Effector CD8-positive, alpha-beta T cell (primary cell): ENCODE measurements around the gene CFHR5.
"Not testable (repeated sequence)": the region's sequence is repeated elsewhere in the genome, so short reads cannot be mapped to it uniquely, and the experiment has no call there.

ENCODE experiments used
- DNase-seq: peaks from one replicate; lab custom pipeline; 2025; lab: John Stamatoyannopoulos, UW
- total RNA-seq, 4 experiments: gene quantifications; one replicate each; lab custom pipeline; 2026; lab: John Stamatoyannopoulos, UW

Gene CFHR5
- 0 to 0.09 (median 0) reads per million in 4 experiments for total RNA-seq

GRCh38 chr1:196977278-196977677, at the start of gene CFHR5:
Gene CFHR5 (plus strand): TSS chr1:196977556. CDS start chr1:196977665, 109 bp downstream.
- no peak for DNase-seq

DNA sequence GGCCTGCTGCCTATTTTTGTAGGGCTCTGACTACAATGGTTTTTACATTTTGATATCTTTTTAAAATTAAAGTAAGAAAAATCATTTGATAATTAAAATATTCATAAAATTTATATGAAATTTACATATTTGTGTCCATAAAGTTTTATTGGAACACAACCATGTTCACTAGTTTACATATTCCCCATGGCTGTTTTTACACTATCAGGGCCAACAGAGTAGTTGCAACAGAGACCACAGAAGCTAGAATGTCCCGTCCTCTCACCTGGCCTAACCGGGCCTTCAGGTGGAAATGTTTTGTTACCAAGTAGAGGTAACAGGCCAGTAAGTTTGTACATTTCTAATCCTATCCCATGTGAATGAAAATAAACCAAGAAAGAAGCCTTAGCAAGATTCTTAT, 44.5 kb upstream of the CFHR5 start:
- DNase-seq, result not testable (repeated sequence)

DNA sequence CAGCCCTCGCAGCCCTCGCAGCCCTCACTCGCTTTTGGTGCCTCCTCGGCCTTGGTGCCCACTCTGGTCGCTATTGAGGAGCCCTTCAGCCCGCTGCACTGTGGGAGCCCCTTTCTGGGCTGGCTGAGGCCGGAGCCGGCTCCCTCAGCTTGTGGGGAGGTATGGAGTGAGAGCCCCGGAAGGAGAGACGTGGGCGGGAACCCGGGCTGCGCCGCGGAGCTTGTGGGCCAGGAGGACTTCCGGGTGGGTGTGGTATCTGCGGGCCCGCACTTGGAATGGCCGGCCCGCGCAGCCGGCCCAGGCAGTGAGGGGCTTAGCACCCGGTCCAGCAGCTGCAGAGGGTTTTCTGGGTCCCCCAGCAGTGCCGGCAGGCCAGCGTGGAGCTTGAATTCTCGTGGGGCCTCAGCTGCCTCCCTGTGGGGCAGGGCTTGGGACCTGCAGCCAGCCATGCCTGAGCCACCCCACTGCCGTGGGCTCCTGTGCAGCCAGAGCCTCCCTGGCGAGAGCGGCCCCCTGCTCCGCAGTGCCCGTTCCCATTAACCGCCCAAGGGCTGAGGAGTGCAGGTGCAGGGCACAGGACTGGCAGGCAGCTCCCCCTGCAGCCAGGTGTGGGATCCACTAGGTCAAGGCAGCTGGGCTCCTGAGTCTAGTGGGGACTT, 43.7 kb upstream of the CFHR5 start:
- DNase-seq, result no peak

DNA sequence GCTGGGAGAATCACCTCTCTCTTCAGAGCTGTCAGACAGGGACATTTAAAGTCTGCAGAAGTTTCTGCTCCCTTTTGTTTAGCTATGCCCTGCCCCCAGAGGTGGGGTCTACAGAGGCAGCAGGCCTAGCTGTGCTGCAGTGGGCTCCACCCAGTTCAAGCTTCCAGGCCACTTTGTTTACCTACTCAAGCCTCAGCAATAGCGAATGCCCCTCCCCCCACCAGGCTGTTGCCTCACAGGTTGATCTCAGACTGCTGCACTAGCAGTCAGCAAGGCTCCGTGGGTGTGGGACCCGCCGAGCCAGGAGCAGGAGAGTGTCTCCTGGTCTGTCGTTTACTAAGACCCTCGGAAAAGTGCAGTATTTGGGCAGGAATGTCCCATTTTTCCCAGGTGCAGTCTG, 35.9 kb upstream of the CFHR5 start:
- not testable (repeated sequence) for DNase-seq

DNA sequence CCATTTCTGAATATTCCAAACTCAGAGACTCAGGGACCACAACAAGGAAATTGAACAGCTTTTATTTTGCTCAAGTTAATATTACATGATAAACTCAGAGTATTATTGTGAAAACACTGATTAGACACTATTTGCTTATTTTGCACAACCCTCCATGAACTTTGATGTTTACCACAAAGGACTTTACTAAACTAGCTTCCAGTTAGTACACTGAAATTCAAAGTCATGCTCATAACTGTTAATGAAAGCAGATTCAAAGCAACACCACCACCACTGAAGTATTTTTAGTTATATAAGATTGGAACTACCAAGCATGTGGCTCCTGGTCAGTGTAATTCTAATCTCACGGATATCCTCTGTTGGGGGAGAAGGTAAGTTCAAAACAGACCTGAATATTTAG, 33.8 kb upstream of the CFHR5 start, which contains the start of gene CFHR2:
TSS of gene CFHR2 (plus strand) at position 171 of the 400 bp plus-strand sequence. CDS start at position 314, 143 bp downstream.
- DNase-seq, result not testable (repeated sequence)

DNA sequence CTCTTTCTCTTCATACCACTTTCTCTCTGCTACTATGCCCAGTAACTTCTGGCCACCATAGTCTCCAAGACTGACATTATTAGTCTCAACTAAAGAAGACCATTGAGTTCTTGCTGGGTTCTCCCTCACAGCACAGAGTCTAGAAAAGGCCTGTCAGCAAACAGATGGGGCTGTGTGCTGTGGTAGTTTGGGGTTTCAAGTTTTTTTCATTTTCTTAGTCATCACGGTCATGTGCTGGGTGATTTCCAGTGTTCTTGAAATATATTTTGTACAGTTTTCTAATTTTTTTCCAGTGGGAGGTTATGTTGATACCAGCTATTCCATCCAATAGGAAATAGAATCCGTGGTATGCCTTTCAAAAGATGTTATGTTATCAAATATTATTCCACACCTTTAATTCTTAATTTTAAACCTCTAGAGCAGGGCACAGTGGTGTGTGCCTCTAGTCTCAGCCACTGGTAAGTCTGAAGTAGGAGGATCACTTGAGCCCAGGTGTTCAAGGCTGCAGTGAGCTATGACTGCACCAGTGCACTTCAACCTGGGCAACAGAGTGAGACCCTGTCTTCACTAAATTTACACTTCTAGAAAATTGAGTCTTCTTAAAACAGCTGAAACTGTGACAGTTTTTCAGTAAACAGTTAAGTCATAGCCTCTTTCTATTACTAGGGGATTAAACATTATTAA, 25.5 kb upstream of the CFHR5 start:
- no peak for DNase-seq

- DNase-seq, result no peak
Observed at GRCh38 chr1:196954778-196955177, 22.6 kb upstream of the CFHR5 start.

DNA sequence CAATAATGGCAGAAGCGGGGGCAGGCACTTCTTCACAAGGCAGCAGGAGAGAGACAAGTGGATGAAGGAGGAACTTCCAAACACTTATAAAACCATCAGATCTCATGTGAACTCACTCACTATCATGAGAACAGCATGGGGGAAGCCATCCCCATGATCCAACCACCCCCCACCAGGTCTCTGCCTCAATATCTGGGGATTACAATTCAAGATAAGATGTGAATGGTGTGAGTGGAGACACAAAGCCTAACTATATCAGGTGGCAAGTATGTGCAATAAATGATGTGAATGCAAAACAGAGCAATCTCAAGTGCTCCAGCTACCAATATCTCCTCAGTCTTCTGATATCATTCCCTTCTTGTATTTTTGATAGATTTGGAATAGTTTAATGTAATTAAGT, 21.4 kb upstream of the CFHR5 start:
- DNase-seq, result no peak

DNA sequence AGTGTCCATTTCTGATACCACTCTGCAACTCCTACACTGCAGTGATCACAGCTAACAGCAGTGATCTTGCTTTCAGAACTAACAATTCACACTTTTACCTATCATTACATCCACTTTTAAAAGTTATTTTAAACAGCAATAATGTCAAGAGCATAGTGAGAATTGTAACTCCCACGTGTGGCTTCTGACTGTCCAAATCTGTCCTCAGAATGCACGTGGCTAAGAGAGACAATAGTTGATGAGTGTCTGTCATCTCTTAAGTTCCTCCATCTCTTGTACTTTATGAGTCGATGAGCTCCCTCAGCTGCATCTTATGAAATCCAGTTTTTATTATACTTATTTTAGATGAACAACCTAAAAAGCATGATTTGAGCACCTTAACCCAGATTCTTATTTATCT, 16.5 kb upstream of the CFHR5 start:
- no peak for DNase-seq

DNA sequence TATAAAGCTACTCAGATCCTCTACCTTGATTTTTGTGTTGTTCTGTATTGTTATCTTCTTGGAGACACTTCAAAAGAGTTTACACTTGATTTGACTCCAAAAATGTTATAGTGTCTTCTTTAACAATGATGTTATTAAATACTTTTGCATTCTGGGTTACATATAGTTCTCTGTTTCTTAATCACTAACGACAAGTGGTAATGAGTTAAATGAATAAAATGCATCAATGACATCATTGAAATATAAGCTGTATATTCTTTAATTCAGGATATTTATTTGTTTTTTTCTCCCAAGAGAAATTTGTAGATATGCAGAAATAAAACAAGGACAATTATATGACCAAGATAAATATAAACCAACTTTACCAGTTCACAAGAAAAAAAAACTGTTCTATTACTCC, 7.2 kb upstream of the CFHR5 start:
- no peak for DNase-seq

DNA sequence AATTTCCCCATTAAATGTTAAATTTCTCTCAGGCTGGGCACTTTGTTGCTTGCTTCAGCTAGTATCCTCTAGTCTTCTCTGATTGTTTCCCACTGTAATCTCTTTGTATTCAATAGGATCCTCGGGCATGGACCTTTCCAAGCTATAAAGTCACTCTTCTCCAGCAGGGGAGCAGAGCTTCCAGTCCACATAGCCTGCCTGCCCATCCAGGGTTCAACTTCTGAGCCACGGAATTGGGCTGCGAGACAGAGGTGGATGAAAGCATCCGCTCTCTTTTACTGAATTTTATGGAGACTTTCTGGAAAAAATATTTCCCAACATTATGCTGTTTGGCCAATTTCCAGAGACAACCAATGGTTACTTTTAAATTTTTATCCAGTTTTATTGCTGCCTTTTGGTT, 1.1 kb upstream of the CFHR5 start:
- no peak for DNase-seq

- DNase-seq, result no peak
Observed at GRCh38 chr1:196980859-196981258, 3.5 kb downstream of the CFHR5 start.

GRCh38 chr1:196982247-196982646, 4.9 kb downstream of the CFHR5 start:
- not testable (repeated sequence) for DNase-seq

- not testable (repeated sequence) for DNase-seq
Observed at GRCh38 chr1:196991919-196992651, 14.7 kb downstream of the CFHR5 start.

DNA sequence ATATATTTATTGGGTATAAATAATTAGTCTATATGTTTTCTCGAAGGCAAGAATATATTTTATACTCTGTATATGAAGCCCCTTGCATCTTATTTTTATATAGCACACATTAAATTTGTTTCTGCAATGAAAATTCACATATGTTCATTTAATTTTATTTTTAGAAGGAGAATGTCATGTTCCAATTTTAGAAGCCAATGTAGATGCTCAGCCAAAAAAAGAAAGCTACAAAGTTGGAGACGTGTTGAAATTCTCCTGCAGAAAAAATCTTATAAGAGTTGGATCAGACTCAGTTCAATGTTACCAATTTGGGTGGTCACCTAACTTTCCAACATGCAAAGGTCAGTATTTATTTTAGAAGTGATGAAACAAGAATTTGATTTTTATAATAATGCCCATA, 16.6 kb downstream of the CFHR5 start:
- no peak for DNase-seq

DNA sequence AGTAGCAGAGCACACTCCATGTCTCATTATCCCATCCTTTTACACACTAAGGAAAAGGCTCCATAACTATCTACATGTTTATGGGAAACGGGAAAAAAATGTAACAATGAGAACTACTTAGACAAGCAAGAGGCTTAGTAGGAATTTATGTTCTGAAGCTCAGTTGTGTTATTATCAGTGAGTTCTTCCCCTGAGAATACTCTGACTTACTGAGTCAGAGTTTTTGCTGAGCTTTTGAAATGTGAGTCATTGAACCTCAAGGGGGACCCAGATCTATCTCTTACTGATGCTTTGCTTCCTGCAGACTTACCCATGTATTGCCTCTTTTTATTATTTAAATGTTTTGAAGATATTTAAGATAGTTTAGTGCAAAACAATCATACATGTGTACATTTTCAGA, 20.1 kb downstream of the CFHR5 start:
- DNase-seq, result no peak

- DNase-seq, result no peak
Observed at GRCh38 chr1:197001828-197002227, 24.5 kb downstream of the CFHR5 start.

DNA sequence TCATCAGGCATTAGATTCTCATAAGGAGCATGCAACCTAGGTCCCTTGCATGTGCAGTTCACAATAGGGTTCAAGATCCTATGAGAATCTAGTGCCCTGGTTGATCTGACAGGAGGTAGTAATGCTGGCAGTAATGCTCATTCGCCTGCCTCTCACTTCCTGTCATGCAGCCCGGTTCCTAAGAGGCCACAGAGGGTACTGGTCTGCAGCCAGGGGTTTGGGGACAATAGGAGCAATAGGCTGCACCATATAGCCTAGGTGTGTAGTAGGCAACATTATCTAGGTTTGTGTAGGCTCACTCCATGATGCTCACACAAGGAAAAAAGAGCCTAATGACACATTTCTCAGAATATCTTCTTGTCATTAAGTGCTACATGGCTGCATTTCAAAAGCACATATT, 25.8 kb downstream of the CFHR5 start:
- DNase-seq, result no peak

- DNase-seq, result no peak
Observed at GRCh38 chr1:197008861-197009260, 31.5 kb downstream of the CFHR5 start.

DNA sequence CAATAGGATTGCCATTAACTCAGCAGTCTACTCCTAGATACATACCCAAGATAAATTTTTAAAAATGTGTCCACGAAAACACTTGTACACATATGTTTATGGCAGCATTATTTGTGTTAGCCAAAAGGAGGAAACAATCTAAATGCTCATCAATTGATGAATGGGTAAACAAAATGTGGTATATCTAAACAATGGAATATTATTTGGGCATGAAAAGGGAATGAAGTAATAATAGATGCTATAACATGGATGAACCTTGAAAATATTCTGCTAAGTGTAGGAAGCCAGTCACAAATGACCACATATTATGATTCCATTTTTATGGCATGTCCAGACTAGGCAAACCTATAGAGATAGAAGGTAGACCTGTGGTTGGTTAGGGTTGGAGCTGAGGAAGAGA, 34.3 kb downstream of the CFHR5 start:
- DNase-seq, result no peak

DNA sequence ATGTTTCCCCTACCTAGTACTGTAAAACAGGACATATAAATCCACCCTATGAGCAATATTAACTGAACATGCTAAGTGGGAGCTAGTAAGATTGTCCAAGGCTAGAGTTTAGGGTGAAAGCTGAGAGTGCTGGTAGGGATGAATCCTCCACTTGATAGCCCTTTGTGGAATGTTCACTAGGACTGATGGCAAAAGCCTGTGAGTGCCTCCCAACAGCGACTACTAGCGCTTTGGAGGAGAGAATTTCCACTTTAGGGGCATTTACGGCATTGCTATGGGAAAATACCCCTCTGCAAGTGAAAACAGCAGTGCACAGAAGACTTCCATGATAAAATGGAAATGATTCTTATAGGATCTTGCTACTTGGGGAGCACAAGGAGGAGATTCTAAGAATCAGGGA, 35.9 kb downstream of the CFHR5 start:
- DNase-seq, result no peak

GRCh38 chr1:197016751-197017150, 39.4 kb downstream of the CFHR5 start:
- DNase-seq, result no peak
